Right lobe of liver (tissue), 6 donors: Measurements from ENCODE around the gene SERINC3. TPM values are rescaled to one million over a fixed set of nuclear protein-coding genes. Genes with fewer than 3 reads are reported as not detected.

ENCODE experiments used
- ATAC-seq, 4 donors: fragments of 200-7000 bp; cut with Tn5 transposase; one replicate each; pipeline ENCODE4 v1.9.1; 2020; ENCODE audit warnings: mild to moderate bottlenecking in 4 of 4, moderate library complexity in 4 of 4
- DNase-seq, 3 donors: peaks; one replicate each; pipeline ENCODE4 v3.0.0-alpha.2; 2020
- H3K27ac ChIP-seq, 3 donors: fragments of 200-600 bp; one replicate each; pipeline ENCODE4 v1.8.0; 2022
- H3K27me3 ChIP-seq, 2 donors: fragments of 200-600 bp; one replicate each; pipeline ENCODE4 v1.8.0; 2022
- H3K36me3 ChIP-seq, 4 donors: fragments of 200-600 bp; sonication (generic) in 1 of 4; one replicate each; pipeline versions ENCODE4 v1.5.1 to v1.8.0; 2017 to 2022; ENCODE audit warnings: control low read depth in 1 of 4
- H3K4me1 ChIP-seq, 4 donors: fragments of 200-600 bp; sonication (generic) in 1 of 4; one replicate each; pipeline versions ENCODE4 v1.5.1 to v1.8.0; 2017 to 2022; ENCODE audit warnings: control low read depth in 1 of 4
- H3K4me3 ChIP-seq, 3 donors: fragments of 200-600 bp; one replicate each; pipeline ENCODE4 v1.8.0; 2022
- H3K9me3 ChIP-seq, 4 donors: fragments of 200-600 bp; sonication (generic) in 1 of 4; one replicate each; pipeline versions ENCODE4 v1.5.1 to v1.8.0; 2017 to 2022; ENCODE audit warnings: control low read depth in 1 of 4
- POLR2A ChIP-seq: fragments of 450-650 bp; IDR thresholded peaks from one replicate; pipeline ENCODE4 v1.6.1; 2017; ENCODE audit warnings: antibody characterized with exemption, mild to moderate bottlenecking
- WGBS: methylation state at CpG from one replicate; pipeline ENCODE4 v1.1.6; 2018; ENCODE audit warnings: low coverage, low lambda C conversion rate; ENCODE audit not compliant: insufficient coverage; ENCODE audit errors: missing lambda C conversion rate; 5-methylcytosine and 5-hydroxymethylcytosine counted together
- intact Hi-C, 2 donors: fragments of 100-400 bp; cut with DNase I; formaldehyde crosslinking; loops; one replicate each; pipeline versions ENCODE4 v1.11.2 to v1.14.1; 2022
- total RNA-seq, 6 experiments: library from RNA; depleted of rRNA in 2 of 6; stranded (reverse); fragments of >200 nt in 2 of 6; fragmentation: NEBNext Ultra II Directional in 3 of 6; extraction: Animal tissue kit (Norgen Biotek cat#: 25700) in 3 of 6; gene quantifications; one replicate each; pipeline versions ENCODE4 v1.1.0 to v1.2.4, GENCODE V29; 2016 to 2023
- TF ChIP-seq, protein P1 (sequence below), 4 donors: fragments of 200-600 bp in 3 of 4; fragments of 450-650 bp in 1 of 4; IDR thresholded peaks; one replicate each; pipeline versions ENCODE4 v1.5.1 to v1.8.0; 2016 to 2022; ENCODE audit warnings: antibody characterized with exemption in 4 of 4, mild to moderate bottlenecking in 2 of 4
- donor health status: DM: no; HTN: yes; CAD: no.
- donor health status: DM: no; HTN: no; CAD: no.
- donor health status: DM: no; HTN: no; CAD: no.
- donor health status: DM: no; HTN: yes; CAD: no.
- donor health status: DM: no; HTN: yes; CAD: no.

The SERINC3 gene
- total RNA-seq, 6 experiments from 2014 or later = 42.2 to 77.5 (median 58.5) TPM

DNA sequence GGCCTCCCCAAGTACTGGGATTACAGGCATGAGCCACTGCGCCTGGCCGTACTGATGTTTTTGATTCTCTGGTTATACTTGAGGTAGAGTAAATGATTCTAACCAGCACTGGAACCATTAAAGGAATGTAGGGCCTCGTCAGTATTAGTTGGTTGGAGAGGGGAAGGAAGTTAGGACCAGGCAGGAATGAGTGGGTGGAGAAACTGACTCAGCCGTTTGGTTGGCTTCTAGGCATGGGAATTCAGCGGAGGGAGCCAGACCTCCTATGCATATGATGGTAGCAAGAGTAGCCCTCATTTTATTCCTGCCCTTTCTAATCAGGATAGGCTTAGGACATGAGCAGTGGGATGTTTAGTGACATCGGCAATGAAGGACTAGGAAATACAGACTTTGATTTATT, 19.0 kb upstream of the SERINC3 start:
- WGBS = 57% methylated on average over 6 of the region's 6 CpGs
- Histone ChIP-seq H3K36me3 (no peaks in the 10 kb centered on the region), H3K9me3 (no peaks in the 10 kb centered on the region), H3K27me3 (no peaks in the 10 kb centered on the region), H3K4me1 (peaks cover 0 to 36% (median 10%) of the 10 kb centered on the region in 4 donors), H3K27ac (no peak overlapping the region), H3K4me3 (no peak overlapping the region)
- intact Hi-C loops = no loop called here
- ATAC-seq (peak in 2 of 4 donors; percentile 36 to 43), DNase-seq (no peak)
- TF ChIP-seq, protein P1, sequence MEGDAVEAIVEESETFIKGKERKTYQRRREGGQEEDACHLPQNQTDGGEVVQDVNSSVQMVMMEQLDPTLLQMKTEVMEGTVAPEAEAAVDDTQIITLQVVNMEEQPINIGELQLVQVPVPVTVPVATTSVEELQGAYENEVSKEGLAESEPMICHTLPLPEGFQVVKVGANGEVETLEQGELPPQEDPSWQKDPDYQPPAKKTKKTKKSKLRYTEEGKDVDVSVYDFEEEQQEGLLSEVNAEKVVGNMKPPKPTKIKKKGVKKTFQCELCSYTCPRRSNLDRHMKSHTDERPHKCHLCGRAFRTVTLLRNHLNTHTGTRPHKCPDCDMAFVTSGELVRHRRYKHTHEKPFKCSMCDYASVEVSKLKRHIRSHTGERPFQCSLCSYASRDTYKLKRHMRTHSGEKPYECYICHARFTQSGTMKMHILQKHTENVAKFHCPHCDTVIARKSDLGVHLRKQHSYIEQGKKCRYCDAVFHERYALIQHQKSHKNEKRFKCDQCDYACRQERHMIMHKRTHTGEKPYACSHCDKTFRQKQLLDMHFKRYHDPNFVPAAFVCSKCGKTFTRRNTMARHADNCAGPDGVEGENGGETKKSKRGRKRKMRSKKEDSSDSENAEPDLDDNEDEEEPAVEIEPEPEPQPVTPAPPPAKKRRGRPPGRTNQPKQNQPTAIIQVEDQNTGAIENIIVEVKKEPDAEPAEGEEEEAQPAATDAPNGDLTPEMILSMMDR (IDR thresholded peaks at IDR 0.05) = no peak
- TF ChIP-seq POLR2A = no peak

GRCh38 chr20:44537993-44538392, 16.1 kb upstream of the SERINC3 start:
- intact Hi-C loops = no loop called here
- 73% methylated on average over 1 of the region's 1 CpG for WGBS
- TF ChIP-seq POLR2A = no peak

GRCh38 chr20:44536175-44536574, 14.3 kb upstream of the SERINC3 start:
- Histone ChIP-seq H3K4me1 (peaks cover 0 to 13% (median 6%) of the 10 kb centered on the region in 4 donors), H3K4me3 (no peak overlapping the region), H3K27ac (peak overlapping the region in 1 of 3 donors; percentile 17), H3K9me3 (no peaks in the 10 kb centered on the region), H3K27me3 (no peaks in the 10 kb centered on the region), H3K36me3 (no peaks in the 10 kb centered on the region)
- ATAC-seq = no peak
- intact Hi-C loops = no loop called here
- DNase-seq = no peak
- WGBS = 75% methylated on average over 3 of the region's 3 CpGs
- TF ChIP-seq POLR2A = no peak

More at GRCh38 chr20:44537993-44538392, 16.1 kb upstream of the SERINC3 start:
- peaks cover 0 to 28% (median 6%) of the 10 kb centered on the region in 4 donors for H3K4me1 ChIP-seq
- no peaks in the 10 kb centered on the region for H3K36me3 ChIP-seq
- H3K9me3 ChIP-seq = no peaks in the 10 kb centered on the region
- no peak overlapping the region for H3K27ac ChIP-seq
- ATAC-seq = no peak
- no peaks in the 10 kb centered on the region for H3K27me3 ChIP-seq
- H3K4me3 ChIP-seq = no peak overlapping the region
- no peak for DNase-seq

DNA sequence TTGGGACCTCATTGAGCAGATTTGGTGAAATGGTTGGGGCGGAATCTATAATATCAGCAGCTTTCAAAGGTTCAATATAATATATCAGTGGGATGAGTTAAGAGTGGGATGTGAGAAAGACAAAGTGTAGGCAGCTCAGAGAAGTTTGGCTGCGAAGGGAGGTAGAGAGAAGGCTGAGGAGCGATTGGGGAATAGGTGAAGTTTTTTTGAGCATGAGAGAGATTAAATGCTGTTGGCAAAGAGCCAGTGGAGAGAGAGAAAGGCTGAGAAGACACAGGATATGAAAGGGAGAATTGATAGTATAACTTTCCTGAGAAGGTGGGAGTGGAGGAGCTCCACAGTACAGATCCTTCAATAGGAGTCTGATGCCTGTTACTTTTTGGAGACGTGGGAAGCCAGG, 12.1 kb upstream of the SERINC3 start:
- DNase-seq (no peak), ATAC-seq (no peak)
- Histone ChIP-seq H3K27me3 (no peaks in the 10 kb centered on the region), H3K27ac (no peak overlapping the region), H3K36me3 (no peaks in the 10 kb centered on the region), H3K4me3 (no peak overlapping the region), H3K4me1 (peaks cover 0 to 19% (median 7%) of the 10 kb centered on the region in 4 donors), H3K9me3 (no peaks in the 10 kb centered on the region)
- WGBS = 76% methylated on average over 4 of the region's 4 CpGs
- intact Hi-C loops = no loop called here
- TF ChIP-seq POLR2A = no peak
- TF ChIP-seq, protein P1 (IDR thresholded peaks at IDR 0.05) = no peak

DNA sequence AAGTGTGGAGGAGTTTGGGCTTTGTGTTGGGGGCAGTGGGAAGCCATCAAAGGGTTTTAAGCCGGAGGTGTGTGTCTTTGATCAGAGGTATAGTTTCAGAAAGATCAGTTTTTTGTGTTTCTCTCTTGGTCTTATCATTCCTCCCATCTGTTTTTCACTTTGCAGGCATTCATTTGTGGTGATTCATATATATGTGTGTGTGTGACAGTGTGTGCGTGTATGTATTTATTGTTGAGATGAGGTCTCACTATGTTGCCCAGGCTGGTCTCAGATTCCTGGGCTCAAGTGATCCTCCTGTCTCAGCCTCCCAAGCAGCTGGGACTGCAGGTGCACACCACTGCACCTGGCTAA, 11.1 kb upstream of the SERINC3 start:
- DNase-seq (no peak), ATAC-seq (no peak)
- H3K4me1 ChIP-seq = peaks cover 0 to 19% (median 7%) of the 10 kb centered on the region in 4 donors
- H3K4me3 ChIP-seq = peak overlapping the region in 2 of 3 donors; percentile 79 to 96
- H3K36me3 ChIP-seq = no peaks in the 10 kb centered on the region
- H3K27me3 ChIP-seq = no peaks in the 10 kb centered on the region
- peak overlapping the region in 2 of 3 donors; percentile 89 to 94 for H3K27ac ChIP-seq
- intact Hi-C loops = no loop called here
- TF ChIP-seq POLR2A = no peak
- TF ChIP-seq, protein P1 (IDR thresholded peaks at IDR 0.05) = no peak
- no peaks in the 10 kb centered on the region for H3K9me3 ChIP-seq
- 75% methylated on average over 2 of the region's 2 CpGs for WGBS
